Endothelial cell of hepatic sinusoid (primary cell): ENCODE data around the gene DPCD.
"Not testable (repeated sequence)": the region's sequence is repeated elsewhere in the genome, so short reads cannot be mapped to it uniquely, and the experiment has no call there.

ENCODE experiments used
- in situ Hi-C: cut with HindIII; loops from 2 replicates; pipeline ENCODE4 v1.10.0; 2017; ENCODE audit warnings: low sequenced_read_pairs

DPCD gene

GRCh38 chr10:101579516-101579870, 8.6 kb upstream of the DPCD start:
- in situ Hi-C loops: no loop called here

GRCh38 chr10:101580486-101581399, 7.4 kb upstream of the DPCD start:
- in situ Hi-C loops: no loop called here

GRCh38 chr10:101585841-101586240, 2.3 kb upstream of the DPCD start:
- in situ Hi-C loops: no loop called here

GRCh38 chr10:101588879-101589278, 758 bp downstream of the DPCD start:
- in situ Hi-C loops: no loop called here

- in situ Hi-C loops: not testable (repeated sequence)
Measured at GRCh38 chr10:101593331-101593730, 5.2 kb downstream of the DPCD start.

- in situ Hi-C loops: no loop called here
Measured at GRCh38 chr10:101595591-101596433, 7.7 kb downstream of the DPCD start.

GRCh38 chr10:101597091-101597900, 9.2 kb downstream of the DPCD start:
- in situ Hi-C loops: no loop called here

- in situ Hi-C loops: no loop called here
Measured at GRCh38 chr10:101601541-101601940, 13.4 kb downstream of the DPCD start.

GRCh38 chr10:101602761-101603398, 14.8 kb downstream of the DPCD start:
- in situ Hi-C loops: no loop called here

- in situ Hi-C loops: no loop called here
Measured at GRCh38 chr10:101607124-101607523, 19.0 kb downstream of the DPCD start.

GRCh38 chr10:101609481-101609880, 21.4 kb downstream of the DPCD start:
- in situ Hi-C loops: no loop called here

GRCh38 chr10:101611096-101611905, 23.2 kb downstream of the DPCD start:
- in situ Hi-C loops: no loop called here

- in situ Hi-C loops: no loop called here
Measured at GRCh38 chr10:101612086-101612485, 24.0 kb downstream of the DPCD start.

GRCh38 chr10:101612872-101613271, 24.8 kb downstream of the DPCD start:
- in situ Hi-C loops: no loop called here

- in situ Hi-C loops: no loop called here
Measured at GRCh38 chr10:101613646-101614045, 25.5 kb downstream of the DPCD start.

GRCh38 chr10:101614663-101615524, 26.8 kb downstream of the DPCD start:
- in situ Hi-C loops: no loop called here

- in situ Hi-C loops: no loop called here
Measured at GRCh38 chr10:101615525-101616116, 27.5 kb downstream of the DPCD start.

GRCh38 chr10:101616415-101617101, 28.4 kb downstream of the DPCD start:
- in situ Hi-C loops: no loop called here
